ENCODE data around the gene ROGDI. TPM values are rescaled to one million over a fixed set of nuclear protein-coding genes. Genes with fewer than 3 reads are reported as not detected.

Gene ROGDI
- total and polyA plus RNA-seq, 2 donors (not counting 1 experiment from before 2014, with no cell fraction given), result 9.2 to 31.9 TPM

GRCh38 chr16:4768549-4769305 is 33.7 kb downstream of the ROGDI start:
- no peaks in the 10 kb centered on the region for H3K9me3 ChIP-seq (ENCODE audit: control extremely low read depth in 1 of 3, control insufficient read depth in 2 of 3, insufficient read depth in 1 of 3, low read length in 2 of 3)
- H3K4me3 ChIP-seq (ENCODE audit: control extremely low read depth in 1 of 5, extremely low read depth in 1 of 5, insufficient read depth in 1 of 5, low read depth in 2 of 5, low read length in 4 of 5), result peak overlapping the region; percentile 63 to 87 (median 73)
- H3K4me1 ChIP-seq (ENCODE audit: control insufficient read depth in 2 of 2, insufficient read depth in 2 of 2, low read length in 2 of 2), result peaks cover 15 to 33% of the 10 kb centered on the region in 2 donors
- peak overlapping the region; percentile 50 to 70 for H3K27ac ChIP-seq (ENCODE audit: low read length in 2 of 2)
- 3% methylated on average over 42 of the region's 48 CpGs for WGBS (ENCODE audit: insufficient coverage)
- Mint-ChIP-seq H3K9me3 (ENCODE audit: insufficient read depth) (no peaks in the 10 kb centered on the region), H3K27me3 (no peaks in the 10 kb centered on the region), H3K27ac (peak overlapping the region; percentile 95), H3K4me3 (peak overlapping the region; percentile 98), H3K4me1 (peaks cover 31% of the 10 kb centered on the region)
- H3K79me2 ChIP-seq (ENCODE audit: control insufficient read depth, insufficient read depth, low read length), result peaks cover 22% of the 10 kb centered on the region
- H3K27me3 ChIP-seq (replicated peaks in 1 of 4; ENCODE audit: control extremely low read depth in 1 of 4, control insufficient read depth in 3 of 4, insufficient read depth in 4 of 4, low read length in 3 of 4), result no peaks in the 10 kb centered on the region
- peak overlapping the region; percentile 99 for H2AFZ ChIP-seq (ENCODE audit: insufficient read depth, low read depth, low read length, poor library complexity, severe bottlenecking)
- intact Hi-C loops (cut with micrococcal nuclease), result loop anchor here (1.0 kb wide), 2 partner anchors 75 to 263 kb away; partner anchors contain the start of gene NUDT16L1
- peaks cover 0 to 3% of the 10 kb centered on the region in 2 experiments for H3K36me3 ChIP-seq (replicated peaks in 1 of 2; ENCODE audit: control extremely low read depth in 1 of 2, control insufficient read depth in 1 of 2, extremely low read depth in 1 of 2, insufficient read depth in 2 of 2, low read length in 1 of 2)
- POLR2A ChIA-PET, result interaction anchor here (1.4 to 2.6 kb wide), 3 partner anchors 34 to 75 kb away, joined by 5 to 14 read pairs (median 7); partner anchors contain the start of genes ANKS3, DNAAF8, NUDT16L1 and ROGDI
- peak overlapping the region; percentile 79 for H3K9ac ChIP-seq (ENCODE audit: low read length)
- H4K20me1 ChIP-seq (ENCODE audit: control insufficient read depth, insufficient read depth, low read length, poor library complexity, severe bottlenecking), result no peaks in the 10 kb centered on the region
- peak overlapping the region; percentile 91 for H3K4me2 ChIP-seq (replicated peaks; ENCODE audit: low read depth, low read length, poor library complexity, severe bottlenecking)
- CTCF ChIA-PET, result interaction anchor here (0.5 to 1.9 kb wide), 2 partner anchors 29 to 34 kb away, joined by 3 to 12 read pairs; partner anchors contain the start of genes ANKS3 and DNAAF8
- peak; percentile 66 for ATAC-seq (ENCODE audit: low read depth)
- no peak for TF ChIP-seq EZH2 (IDR thresholded peaks at IDR 0.05; ENCODE audit: borderline replicate concordance, insufficient read depth, low read depth, low read length, poor library complexity, severe bottlenecking)
- TF ChIP-seq CTCF (IDR thresholded peaks at IDR 0.05), result no peak
- peak; percentile 87 for DNase-seq
